Measurements from ENCODE around the gene CLRN1.

GRCh38 chr3:151003768-151004134 lies 31.2 kb upstream of the CLRN1 start:
- no peak for TF ChIP-seq REST (IDR thresholded peaks at IDR 0.05; ENCODE audit: insufficient read depth in 1 of 2, low read depth in 2 of 2, low read length in 2 of 2)
- TF ChIP-seq SIN3A (IDR thresholded peaks at IDR 0.05; ENCODE audit: borderline replicate concordance, insufficient read depth, low read length) = no peak
- TF ChIP-seq POLR2AphosphoS5 (IDR thresholded peaks at IDR 0.05; ENCODE audit: low read depth, low read length) = no peak
